ENCODE measurements around the gene GPAT2.
"Not testable (repeated sequence)": the region's sequence is repeated elsewhere in the genome, so short reads cannot be mapped to it uniquely, and the experiment has no call there.

GRCh38 chr2:95990884-95991283 lies 43.8 kb downstream of the GPAT2 start:
- TF ChIP-seq, protein P1, sequence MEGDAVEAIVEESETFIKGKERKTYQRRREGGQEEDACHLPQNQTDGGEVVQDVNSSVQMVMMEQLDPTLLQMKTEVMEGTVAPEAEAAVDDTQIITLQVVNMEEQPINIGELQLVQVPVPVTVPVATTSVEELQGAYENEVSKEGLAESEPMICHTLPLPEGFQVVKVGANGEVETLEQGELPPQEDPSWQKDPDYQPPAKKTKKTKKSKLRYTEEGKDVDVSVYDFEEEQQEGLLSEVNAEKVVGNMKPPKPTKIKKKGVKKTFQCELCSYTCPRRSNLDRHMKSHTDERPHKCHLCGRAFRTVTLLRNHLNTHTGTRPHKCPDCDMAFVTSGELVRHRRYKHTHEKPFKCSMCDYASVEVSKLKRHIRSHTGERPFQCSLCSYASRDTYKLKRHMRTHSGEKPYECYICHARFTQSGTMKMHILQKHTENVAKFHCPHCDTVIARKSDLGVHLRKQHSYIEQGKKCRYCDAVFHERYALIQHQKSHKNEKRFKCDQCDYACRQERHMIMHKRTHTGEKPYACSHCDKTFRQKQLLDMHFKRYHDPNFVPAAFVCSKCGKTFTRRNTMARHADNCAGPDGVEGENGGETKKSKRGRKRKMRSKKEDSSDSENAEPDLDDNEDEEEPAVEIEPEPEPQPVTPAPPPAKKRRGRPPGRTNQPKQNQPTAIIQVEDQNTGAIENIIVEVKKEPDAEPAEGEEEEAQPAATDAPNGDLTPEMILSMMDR (conservative IDR thresholded peaks at IDR 0.05), result not testable (repeated sequence)
- TF ChIP-seq ZFX (IDR thresholded peaks at IDR 0.05), result not testable (repeated sequence)

Data from C4-2B (cell line).